ENCODE measurements around the gene MLYCD. TPM values are rescaled to one million over a fixed set of nuclear protein-coding genes. Genes with fewer than 3 reads are reported as not detected.

MLYCD gene
- total RNA-seq, 2 experiments from 2014 or later = 3.0 to 3.5 TPM

DNA sequence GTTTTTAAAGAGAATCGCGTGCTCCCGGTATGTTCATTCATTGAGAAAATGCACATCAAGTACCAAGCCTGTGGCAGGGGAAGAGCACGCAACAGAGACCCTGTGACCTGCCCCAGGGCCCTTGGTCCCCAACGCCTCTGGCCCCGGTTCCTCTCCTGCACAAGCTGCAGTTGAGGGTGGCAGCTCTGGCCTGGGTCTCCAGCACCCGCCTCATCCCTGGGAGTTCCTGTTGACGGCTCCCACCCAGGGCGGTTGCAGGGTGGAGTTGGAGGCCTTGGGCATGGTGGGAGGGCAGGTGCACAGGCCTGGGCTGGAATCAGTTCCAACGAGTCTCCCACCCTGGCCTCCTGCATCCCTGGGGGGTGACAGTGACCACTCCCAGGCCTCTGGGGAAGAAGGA is 74.2 kb downstream of the MLYCD start:
- Mint-ChIP-seq H3K9me3 (peaks cover 2% of the 10 kb centered on the region), H3K36me3 (no peaks in the 10 kb centered on the region), H3K27me3 (peaks cover 8% of the 10 kb centered on the region), H3K27ac (no peak overlapping the region), H3K4me1 (ENCODE audit: low read depth) (no peaks in the 10 kb centered on the region), H3K4me3 (no peak overlapping the region)
- intact Hi-C loops (cut with micrococcal nuclease) = no loop called here
- ChIA-PET CTCF (interaction anchor here (0.6 kb wide), 1 partner anchor 83 kb away, joined by 3 read pairs; no protein-coding TSS in a partner anchor), POLR2A (no interaction called here)
- no peak for DNase-seq

DNA sequence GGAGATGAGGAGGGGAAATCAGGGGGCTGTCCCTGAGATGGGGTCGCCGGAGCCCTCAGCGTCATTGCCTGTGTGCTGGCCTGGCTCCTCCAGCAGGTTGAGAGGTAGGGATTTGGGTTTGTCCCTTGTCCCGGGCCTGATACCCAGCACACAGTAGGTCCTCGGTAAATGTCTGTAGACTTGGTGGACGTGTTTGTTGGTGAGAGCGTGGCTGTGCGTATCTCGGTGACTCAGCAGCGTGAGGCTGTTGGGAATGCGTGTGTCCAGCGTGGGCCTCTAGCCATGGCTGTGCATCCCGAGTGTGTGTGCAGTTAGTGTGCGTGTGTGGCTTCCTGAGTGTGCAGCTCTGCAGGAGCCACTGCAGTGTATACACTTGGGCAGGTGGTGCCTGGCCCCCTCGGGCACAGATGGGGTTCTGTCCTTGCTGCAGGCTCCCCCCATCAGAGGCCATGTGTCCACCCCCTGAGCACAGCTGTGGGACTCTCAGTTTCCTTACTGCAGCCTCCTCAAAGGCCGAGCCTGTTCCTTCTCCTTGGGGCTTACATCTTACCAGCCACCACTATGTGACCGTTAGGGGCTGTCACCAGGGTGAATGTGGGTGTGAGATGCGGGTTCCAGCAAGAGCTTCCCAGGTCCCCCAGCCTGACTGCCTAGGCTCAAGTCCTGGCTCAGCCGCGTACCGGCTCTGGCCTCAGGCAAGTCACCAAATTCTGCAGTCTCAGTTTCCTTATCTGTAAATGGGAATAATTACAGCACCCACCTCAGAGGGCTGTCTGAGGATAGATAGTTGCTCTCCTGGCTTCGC is 74.9 kb downstream of the MLYCD start:
- no peaks in the 10 kb centered on the region for H3K36me3 Mint-ChIP-seq
- ChIA-PET CTCF (no interaction called here), POLR2A (no interaction called here)
- intact Hi-C loops (cut with micrococcal nuclease) = no loop called here
- DNase-seq = no peak
- H3K9me3 Mint-ChIP-seq = peaks cover 9% of the 10 kb centered on the region
- H3K4me3 Mint-ChIP-seq = no peak overlapping the region
- no peak overlapping the region for H3K27ac Mint-ChIP-seq
- no peaks in the 10 kb centered on the region for H3K4me1 Mint-ChIP-seq (ENCODE audit: low read depth)
- peaks cover 8% of the 10 kb centered on the region for H3K27me3 Mint-ChIP-seq

DNA sequence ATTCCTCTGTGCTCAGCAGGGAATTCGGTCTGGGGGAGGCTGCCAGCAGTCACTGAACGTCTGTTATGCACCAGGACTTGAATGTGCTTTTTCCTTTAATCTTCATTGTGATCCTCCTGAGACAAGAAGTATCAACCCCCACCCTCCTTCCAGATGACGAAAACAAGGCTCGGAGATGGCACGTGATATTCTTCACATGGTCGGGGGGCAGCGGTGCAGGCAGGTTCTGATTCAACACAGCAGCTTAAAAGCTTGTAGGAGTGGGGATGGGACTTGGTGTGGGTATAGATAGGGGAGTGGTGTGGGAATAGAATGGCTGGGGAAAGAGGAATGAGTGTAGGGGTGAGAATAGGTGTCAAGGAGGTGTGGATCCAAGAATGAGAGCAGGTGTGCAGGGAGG is 75.6 kb downstream of the MLYCD start:
- Mint-ChIP-seq H3K27me3 (peaks cover 5% of the 10 kb centered on the region), H3K9me3 (peaks cover 12% of the 10 kb centered on the region), H3K27ac (no peak overlapping the region), H3K36me3 (no peaks in the 10 kb centered on the region), H3K4me3 (no peak overlapping the region), H3K4me1 (ENCODE audit: low read depth) (no peaks in the 10 kb centered on the region)
- intact Hi-C loops (cut with micrococcal nuclease) = no loop called here
- CTCF ChIA-PET = no interaction called here
- POLR2A ChIA-PET = no interaction called here
- DNase-seq = no peak

DNA sequence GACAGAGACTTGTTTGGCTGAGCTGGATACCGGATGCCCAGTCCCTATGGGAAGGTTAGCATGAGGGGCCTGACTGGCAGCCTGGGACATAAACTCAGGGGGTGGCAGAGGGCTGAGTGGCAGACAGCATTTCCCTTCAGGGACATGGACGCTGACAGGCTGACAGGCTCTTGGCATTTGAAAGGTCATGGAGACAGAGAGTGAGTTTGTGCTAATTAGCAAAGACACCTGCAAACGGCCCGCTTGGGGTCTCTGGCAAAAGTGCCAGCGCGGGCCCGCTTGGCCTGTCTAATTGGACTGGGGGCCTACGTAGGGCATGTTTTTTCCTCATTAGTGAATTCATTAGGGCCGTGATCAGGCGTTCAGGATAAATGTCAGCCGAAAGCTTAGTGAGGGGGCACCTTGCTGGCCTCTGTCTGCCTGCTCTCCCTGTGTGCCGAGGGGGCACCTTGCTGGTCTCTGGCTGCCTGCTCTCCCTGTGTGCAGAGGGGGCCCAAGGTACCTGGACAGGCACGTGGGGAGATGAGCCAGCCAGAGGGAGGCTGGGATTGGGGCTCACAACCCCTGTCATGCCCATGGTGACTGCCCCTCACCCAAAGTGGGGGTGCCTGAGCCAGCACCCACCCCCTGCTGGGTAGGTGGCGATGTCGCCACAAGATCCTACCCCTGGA is 76.8 kb downstream of the MLYCD start:
- intact Hi-C loops (cut with micrococcal nuclease) = no loop called here
- H3K9me3 Mint-ChIP-seq = peaks cover 12% of the 10 kb centered on the region
- H3K27me3 Mint-ChIP-seq = no peaks in the 10 kb centered on the region
- ChIA-PET POLR2A (no interaction called here), CTCF (no interaction called here)
- no peak for DNase-seq
- H3K36me3 Mint-ChIP-seq = no peaks in the 10 kb centered on the region
- no peaks in the 10 kb centered on the region for H3K4me1 Mint-ChIP-seq (ENCODE audit: low read depth)
- H3K4me3 Mint-ChIP-seq = no peak overlapping the region
- H3K27ac Mint-ChIP-seq = no peak overlapping the region

Other genes with a start within 250 kb of the MLYCD start
- gene HSBP1, start 91.1 kb upstream of the MLYCD start, total RNA-seq = 10 to 100 TPM; 70.1 to 74.7 TPM
- under 1 TPM; 0.34 to 0.40 TPM for gene OSGIN1, start 54.1 kb downstream of the MLYCD start, total RNA-seq
- not detected for gene NECAB2, start 69.1 kb downstream of the MLYCD start, total RNA-seq
- not detected for gene SLC38A8, start 143.7 kb downstream of the MLYCD start, total RNA-seq
- gene MBTPS1, start 217.8 kb downstream of the MLYCD start, total RNA-seq = 10 to 100 TPM; 37.5 to 37.6 TPM
- gene HSDL1, start 246.1 kb downstream of the MLYCD start, total RNA-seq = 10 to 100 TPM; 13.1 to 13.8 TPM
- gene DNAAF1, start 246.2 kb downstream of the MLYCD start, total RNA-seq = not detected

Data from activated CD4-positive, alpha-beta memory T cell treated with anti-CD3 and anti-CD28 coated beads for 36 hours (primary cell).